Stimulated activated CD4-positive, alpha-beta T cell treated with anti-CD3 and anti-CD28 coated beads, Interleukin-4, amount 100 ng/mL, for 48 hours (primary cell): ENCODE data around the gene MAN2A2.

Source experiments
- DNase-seq, 2 donors: peaks; one replicate each; pipeline ENCODE4 v3.0.0-alpha.2; 2020; ENCODE audit warnings: low read depth in 2 of 2

The MAN2A2 gene

DNA sequence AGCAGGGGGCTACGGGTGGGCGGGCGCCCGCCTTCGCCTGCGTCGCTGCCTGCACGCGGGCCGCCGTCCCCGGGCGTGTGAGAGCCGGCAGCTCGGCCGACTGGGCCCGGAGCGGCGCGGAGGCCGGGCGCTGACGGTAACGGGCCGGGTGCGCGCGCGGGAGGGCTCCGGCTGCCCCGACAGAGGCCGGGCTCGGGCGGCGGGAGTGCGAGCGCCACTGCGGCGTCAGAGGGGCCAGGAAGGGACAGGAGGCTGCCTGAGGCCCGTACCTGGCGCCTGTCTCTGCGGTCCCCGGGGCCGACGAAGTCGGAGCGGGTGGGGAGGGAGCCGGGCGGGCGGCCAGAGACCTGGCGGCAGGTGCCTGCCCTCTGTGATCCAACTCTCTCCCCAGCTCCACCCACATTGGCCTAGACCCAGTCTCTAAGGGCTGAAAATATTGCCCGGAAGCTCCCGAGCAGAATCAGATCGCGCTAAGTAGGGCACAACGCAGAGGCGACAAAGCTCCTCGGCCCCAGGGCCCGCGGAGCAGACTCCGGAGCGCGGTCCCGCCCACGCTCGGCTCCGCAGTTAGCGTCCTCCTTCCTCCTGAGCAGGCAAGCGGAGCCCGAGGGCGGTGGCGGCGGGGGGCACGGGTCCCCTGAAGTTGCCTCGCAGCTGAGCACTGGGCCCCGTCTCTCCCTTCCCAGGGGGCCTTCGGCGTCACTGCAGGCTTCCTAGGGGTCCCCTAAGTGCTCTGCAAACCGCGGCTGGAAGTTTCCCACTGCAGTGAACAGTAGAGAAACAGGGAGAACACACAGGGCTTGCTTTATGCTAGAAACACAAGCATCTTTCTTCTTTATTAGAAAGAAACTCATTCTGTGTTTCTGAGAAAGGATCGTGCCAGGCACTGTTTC, at the start of gene MAN2A2:
TSS of gene MAN2A2 (plus strand) at position 463 of the 893 bp plus-strand sequence. CDS start 906 bp downstream, outside the sequence.
- DNase-seq: peak; percentile 74 to 80

DNA sequence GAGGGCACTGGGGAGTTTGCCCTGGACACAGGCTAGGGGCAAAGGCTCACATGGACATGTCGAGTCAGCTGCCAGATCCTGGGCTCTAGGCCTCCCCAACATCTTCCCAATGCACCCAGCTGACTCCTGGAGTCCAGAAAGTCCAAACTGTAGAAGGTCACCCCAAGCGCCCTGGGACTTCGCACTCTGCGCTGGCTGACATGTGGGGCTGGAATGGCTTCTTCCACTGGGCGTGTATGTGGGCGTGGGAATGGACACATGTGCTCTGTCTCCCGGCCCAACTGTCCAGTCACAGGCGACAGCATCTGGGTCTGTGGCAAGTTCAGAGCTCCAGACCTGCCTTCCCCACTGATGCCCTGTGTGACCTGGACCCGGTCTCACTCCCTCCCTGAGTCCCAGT, 48.0 kb upstream of the MAN2A2 start:
- DNase-seq: no peak

DNA sequence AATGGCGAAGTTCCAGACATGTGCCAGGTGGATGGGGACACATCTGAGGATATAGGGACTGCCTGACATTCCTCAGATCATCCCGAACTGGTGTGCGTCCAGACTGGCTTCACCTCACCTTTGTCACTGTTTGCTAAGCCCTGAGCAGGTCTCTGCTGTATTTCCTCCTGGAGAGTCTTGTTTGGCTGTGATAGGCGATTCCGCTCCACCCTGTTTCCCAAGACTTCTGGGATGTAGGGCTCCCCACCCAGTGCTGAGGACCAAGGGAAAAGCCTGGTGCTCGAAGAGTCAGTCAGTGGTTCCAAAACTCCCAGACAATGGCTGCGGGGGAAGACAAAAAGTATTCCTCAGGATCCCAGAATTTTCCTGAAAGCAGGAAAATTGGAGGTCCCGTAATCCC, 45.8 kb upstream of the MAN2A2 start:
- DNase-seq: no peak

DNA sequence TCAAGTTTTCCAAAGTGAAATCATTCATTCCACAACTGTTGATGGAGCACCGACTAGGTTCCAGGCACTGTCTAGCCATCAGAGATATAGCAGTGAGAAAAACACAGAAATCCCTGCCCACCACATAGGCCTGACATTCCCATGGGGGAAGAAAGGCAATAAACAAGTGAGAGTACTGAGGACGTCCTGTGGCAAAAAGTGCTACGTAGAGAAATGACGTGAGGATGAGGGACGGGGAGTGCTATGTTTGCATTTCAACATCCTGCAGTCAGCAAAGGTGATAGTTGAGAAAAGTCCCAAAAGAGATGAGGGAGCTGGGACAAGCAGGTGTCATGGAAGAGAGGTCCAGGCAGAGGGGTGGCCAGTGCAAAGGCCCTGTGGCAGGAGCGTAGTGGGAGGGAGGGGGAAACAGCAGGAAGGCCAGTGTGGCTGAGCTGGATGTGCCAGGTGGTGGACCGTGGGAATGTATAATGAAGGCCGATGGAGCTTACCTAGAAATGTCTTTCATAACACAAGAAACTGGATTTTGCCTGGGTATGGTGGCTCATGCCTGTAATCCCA, 45.1 kb upstream of the MAN2A2 start:
- no peak for DNase-seq

DNA sequence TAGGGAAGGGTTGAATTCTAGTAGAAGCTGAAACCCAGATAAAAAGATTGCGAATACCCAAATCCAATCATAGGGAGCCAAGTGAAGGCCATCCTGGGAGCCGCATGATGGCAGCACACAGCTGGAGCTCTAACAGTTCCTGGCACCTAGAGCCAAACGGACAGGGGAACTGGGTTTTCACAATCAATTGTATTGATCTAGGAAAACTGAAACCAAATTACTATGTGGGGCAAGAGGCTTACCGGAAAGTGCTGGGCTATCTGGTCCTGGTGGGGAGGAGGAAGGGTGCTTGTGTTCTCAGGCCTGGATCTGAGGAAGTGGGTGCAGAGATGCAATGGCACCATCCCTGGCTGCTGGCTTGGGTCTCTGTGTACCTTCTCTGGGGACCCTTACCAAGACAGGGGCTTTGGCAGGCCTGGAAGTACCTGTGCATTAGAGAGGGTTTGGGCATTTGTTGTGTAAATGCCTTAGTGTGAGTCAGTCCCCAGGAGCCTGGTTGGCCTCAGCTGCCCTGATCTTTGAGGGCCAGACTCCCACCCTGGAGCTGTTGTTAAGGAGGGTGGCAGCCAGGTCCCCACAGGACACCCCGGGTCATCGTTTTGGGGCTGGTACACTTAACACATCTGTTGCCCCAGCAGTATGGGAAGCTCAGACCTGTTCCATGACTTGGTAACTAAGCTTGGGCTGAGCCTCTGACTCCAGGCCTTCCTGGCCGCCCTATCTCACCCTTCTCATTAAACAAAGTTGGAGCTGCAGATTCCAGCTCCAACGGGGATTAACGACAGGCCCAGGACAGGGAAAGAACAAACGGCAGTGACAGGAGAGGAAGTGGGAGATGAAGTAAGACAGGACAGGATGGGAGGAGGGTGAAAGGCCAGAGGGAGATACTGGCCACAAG, 43.6 kb upstream of the MAN2A2 start:
- DNase-seq: no peak

DNA sequence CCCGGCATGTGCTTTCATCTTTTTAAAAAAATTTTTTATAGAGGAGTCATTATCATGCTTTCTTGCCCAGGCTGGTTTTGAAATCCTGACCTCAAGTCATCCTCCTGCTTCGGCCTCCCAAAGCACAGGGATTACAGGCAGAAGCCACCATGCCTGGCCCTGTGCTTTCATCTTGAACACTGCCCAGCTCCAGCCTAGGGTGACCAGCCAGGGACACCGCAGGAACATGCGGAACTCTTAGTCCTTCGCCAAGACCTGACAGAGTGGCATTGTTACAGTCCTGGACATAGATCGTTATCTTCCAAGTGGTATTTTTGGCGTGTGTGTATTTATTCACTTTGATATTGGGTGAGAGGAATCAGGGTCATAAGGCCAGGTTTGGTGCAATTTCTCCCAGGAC, 42.7 kb upstream of the MAN2A2 start:
- DNase-seq: no peak

DNA sequence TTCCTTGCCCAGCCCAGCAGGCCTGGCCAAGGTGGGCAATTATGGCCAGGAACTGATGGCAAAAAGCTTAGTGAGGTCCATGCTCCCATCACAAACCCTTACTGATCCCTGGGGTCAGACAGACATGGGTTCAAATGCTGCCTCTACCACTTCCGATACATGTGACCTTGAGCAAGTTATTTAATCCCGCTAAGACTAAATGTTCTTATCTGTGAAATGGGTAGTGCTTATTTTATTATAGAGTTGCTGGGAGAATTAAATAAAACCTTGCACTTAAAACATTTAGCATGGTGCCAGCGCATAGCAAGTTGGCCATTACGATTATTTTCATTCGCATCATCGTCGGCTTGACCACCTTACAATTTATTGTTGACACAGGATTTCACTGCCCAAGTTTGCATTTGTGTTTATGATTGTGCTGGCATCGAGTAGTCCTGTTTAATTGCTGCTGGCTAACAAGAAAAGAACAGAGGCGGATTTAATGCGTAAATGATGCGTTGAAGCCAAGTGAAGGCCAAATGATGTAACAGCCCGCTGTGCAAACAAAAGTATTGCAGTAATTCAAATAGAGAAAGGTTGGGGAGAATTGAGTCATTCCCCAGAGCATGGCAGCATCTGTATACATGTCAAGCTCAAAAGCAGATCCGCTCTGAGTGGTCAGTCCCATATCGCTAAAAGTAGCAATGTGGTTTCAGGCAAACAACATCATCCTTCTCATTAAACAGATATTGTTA, 42.0 kb upstream of the MAN2A2 start:
- DNase-seq: no peak

DNA sequence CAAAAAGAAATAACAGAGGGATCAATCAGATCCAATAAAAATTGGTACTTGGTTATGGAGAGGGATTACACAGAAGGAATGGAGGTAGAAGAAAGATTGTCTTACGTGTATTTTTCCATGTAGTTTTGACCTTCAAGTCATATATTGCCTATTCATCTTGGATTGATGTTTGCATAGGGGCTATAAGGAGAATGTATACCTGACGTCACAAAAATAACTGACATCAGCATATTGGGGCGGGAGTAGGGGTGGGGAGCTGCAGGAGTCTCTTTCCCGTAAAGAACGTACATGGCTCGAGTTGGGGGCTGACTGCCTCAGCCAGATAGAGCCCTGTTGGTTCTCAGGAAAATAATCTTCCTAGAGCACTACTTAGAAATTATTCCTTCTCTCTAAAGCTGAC, 40.6 kb upstream of the MAN2A2 start:
- DNase-seq: no peak

DNA sequence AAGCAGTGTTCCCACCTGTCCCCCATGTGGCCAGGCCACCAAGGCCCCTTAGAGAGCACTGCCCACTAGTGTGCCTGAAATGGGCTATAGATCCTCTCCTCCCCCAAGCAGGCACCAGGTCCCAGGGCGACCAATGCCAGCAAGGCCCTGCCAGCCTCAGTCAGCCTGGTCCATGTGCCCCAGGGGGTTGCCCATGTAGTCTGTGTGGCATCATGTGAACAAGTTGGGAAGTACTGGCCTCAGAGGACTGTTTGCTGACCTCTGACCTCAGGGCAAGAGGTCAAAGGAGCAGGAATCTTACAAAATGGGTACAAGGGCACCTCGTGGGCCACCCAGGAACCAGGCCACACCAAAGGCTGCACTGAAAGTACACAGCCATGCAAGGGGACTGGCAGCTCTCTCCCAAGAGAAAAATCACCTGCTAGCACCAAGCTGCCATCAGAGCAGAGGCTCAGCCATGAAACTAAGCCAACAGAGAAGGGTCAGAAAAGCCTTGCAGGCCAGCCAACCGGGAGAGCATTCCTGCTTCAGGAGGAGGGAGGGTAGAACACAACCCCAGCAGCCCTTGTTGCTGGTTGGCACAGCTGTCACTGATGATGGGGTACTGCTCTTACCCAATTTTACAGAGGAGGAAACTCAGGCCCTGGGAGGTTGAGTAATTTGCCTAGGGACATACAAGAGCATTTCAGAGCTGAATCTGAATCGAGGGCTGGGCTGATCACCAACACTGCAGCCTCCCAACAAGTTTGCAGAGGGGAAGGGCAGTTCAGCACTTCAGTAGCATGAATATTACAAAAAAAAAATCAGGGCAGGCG, 39.9 kb upstream of the MAN2A2 start:
- DNase-seq: no peak

DNA sequence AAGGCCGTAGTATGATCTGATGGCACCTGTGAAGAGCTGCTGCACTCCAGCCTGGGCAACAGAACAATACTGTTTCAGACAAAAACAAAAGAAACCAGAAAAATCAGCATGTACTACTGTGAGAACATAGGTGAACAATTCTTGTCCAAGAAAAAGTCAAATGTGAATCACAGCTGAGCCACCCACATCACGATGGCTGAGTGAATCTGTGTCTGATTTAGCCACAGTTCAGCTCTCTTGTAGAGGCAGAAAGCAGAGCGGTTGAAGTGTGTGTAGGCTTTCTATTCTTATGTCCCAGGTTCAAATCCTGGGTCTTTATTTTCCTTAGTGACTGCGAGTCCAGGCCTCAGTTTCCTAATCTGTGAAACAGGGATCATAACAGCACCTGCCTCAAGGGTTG, 39.1 kb upstream of the MAN2A2 start:
- no peak for DNase-seq

DNA sequence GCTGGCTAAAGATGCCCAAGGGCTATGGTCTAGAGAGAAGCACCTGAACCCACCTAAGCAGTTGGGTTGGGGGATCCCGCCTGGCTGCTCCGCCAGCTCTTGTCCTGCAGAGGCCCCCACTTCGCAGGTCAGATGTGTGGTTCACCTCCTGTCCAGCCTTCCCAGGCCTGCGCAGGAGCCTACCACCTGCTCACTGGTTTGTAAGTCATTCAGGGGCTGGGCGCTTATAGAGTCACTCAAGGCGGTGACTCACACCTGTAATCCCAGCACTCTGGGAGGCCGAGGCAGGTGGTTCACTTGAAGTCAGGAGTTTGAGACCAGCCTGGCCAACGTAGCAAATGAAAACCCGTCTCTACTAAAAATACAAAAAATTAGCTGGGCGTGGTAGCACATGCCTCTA, 38.6 kb upstream of the MAN2A2 start:
- no peak for DNase-seq

DNA sequence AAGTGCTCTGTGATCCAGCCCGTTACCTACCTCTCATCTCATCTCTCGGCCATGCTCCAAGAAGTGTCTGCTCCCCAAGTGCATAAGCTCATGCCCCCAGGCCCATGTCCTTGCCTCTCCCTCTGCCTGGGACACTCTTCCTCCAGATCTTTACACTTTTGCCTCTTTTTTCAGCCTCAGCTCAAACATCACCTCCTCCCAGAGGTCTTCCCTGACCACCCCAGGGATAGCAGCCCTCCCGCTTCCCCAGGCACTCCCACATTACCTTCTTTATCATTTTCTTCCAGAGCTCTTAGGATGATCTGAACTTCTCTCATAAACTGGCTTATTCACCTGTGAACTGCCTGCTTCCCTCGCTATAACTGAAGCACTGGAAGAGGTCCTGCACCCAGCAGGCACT, 37.4 kb upstream of the MAN2A2 start:
- no peak for DNase-seq

DNA sequence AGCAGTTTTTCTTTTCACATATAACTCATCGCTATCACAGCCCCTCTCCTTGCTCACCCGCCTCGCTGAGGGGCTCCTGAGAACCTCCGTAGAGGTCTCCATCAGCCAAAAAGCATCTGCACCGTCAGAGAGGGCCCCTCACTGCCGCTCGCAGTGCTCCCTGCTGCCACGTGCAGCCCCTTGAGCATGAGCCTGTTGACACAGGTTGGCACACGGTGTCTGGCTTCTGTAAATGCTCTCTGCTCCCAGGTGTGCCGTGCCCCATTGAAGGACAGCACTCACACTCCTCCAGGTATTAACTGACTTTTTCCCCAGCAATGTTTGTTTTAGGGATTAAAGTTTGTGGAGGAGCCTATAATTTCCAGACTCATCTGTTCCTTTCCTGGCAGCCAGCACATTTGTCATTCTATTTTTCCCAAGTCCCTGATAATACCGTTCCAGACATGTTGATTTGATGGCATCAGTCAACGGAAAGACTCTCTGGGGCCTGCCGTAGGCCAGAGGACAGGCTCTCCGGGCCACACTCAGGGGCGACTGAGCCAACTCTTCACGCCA, 36.9 kb upstream of the MAN2A2 start:
- DNase-seq: no peak

DNA sequence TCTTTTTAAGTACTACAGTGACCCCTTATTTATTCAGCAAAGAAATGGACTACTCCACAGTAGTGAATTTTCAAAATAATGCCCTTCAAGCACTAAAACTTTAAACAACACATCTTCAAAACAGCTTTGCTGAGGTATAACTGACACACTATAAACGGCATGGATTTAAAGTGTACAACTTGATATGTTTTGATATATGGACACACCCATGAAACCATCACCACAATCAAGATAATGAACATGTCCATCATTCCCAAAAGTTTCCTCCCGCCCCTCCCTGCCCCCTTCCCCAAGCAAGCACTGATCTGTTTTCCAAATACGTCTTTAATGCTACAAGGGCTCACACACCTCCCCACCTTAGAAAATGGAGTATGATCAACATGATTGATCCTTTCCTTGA, 36.3 kb upstream of the MAN2A2 start:
- no peak for DNase-seq

DNA sequence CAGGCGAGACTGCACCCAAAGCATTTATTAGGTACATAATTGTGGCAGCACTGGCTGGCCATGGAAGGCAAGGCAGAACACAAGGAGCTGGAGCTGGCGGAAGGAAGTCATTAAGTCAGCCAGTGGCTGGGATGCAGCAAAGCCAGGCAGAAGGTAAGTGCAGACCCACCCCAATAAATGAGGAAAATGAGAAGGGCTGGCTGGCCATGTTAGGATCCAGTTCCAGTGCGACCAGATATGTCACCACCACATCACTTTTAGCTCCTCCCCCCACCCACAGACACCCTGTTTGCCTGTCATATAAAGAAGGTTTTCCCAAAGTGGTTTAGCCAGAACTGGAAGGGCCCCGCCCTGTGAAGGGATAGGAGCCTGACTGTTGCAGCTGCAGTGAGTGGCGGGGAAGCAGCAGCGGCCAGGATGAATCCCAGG, 34.8 kb upstream of the MAN2A2 start, which contains the start of gene FURIN:
TSS of gene FURIN (plus strand) at position 328 of the 429 bp plus-strand sequence. CDS start 7,153 bp downstream, outside the sequence.
- no peak for DNase-seq

DNA sequence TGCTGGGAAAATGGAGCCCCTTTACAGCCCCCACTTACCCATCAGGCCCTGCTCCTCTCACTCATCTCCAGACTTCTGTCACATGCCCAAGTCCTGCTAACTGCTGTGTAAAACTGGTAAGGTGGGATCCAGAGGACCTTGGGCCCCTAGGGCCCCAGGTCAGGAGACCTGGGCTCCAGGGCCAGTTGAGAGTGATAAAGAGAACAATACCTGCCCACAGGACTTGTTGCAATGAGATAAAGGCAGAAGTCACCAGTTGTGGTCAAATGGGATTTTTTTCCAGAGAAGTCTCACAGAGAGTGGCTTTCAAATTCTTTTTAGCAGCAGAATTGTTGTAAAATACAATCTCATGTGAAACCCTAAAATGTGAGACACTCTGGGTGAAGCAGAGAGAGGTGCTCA, 34.0 kb upstream of the MAN2A2 start:
- DNase-seq: no peak

DNA sequence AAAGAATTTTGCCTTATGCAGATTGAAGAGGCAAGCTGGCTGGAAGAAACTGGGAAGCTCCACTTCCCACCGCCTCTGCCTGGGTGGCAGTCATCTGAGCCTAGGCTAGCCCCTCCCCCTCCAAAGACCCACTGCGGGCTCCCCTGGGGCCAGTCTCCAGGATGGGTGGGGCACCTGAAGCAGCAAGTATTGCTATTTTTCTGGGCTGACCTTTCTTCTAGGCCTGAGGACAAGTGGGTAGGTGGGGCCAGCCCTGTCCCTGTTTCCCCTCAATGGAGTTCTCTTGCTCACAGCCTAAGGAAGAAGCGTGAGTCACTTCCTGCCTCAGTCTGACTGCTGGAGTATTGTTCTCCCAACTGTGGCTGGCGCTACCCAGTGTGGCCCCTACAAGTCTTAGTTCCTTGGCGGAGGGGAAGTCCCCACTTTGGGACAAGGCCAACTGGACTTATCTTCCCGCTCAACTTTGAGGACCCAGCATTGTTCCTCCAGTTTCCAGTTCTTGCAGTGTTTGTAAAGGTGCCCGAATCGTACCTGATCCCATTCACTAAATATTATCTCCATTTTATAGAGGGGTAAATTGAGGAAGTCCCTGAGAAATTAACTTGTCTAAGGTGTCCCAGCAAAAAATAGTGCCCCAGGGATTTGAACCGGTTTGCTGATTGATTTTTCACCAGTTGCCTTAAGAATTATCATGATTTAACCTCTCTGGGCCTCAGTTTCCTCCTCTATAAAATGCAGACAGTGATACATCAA, 33.3 kb upstream of the MAN2A2 start:
- peak in 1 of 2 donors; percentile 35 for DNase-seq

DNA sequence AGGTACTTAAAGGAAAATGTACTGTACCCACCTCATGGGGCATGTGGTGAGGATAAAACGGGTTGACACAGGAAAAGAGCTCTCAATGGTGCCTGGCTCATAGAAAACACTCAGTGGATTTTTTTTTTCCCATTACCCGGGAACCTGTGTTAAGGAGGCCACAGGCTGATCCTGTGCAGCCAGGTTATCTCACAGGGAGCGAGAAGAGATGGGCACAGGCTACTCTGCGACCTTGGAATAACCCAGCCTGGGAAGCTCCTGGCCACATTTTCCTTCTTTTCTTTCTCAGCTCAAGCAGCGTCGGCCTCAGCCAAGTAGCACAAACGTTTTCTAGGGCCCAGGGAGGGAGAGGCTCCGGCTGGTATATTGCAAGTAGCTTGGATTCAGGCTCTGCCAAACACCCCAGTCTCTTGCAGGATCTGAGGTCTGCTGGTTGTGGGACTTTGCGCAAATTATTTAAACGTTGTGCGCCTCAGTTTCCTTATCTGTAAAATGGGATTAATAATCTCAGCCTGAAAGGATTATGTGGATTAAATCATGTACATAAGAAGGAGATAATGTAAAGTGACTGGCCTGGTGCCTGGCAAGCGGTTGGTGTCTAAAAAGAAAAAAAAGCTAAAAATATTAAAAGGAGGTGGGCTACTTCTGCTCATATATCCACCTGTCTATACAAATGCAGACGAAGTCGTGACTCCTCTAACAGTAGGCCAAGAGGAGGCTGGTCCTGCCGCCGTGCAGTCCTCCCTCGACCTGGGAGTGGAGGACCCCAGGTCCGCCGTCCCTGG, 32.6 kb upstream of the MAN2A2 start:
- no peak for DNase-seq
